HL-60 (cell line): ENCODE results near the gene TEKTIP1.
A peak's percentile ranks its signal among the peaks of the same experiment; 100 is the strongest.

Source experiments
- DNase-seq, 2 experiments: peaks; one replicate each; pipeline ENCODE4 v3.0.0-alpha.2; 2010 to 2020; ENCODE audit warnings: low read depth in 1 of 2, low spot score in 1 of 2
- H3K27ac ChIP-seq: fragments of 250-450 bp; sonication (Bioruptor Pico); replicated peaks from 2 replicates; pipeline ENCODE4 v1.5.1; 2020; ENCODE audit warnings: mild to moderate bottlenecking, moderate library complexity
- H3K27me3 ChIP-seq: fragments of 250-450 bp; sonication (Bioruptor Pico); 2 replicates; pipeline ENCODE4 v1.5.1; 2021; ENCODE audit warnings: mild to moderate bottlenecking, moderate library complexity; ENCODE audit not compliant: insufficient read depth, poor library complexity, severe bottlenecking
- H3K4me3 ChIP-seq: replicated peaks from 2 replicates; pipeline ENCODE4 v1.5.1; 2011; ENCODE audit warnings: mild to moderate bottlenecking, control low read depth, low read length; ENCODE audit not compliant: insufficient read depth
- CTCF ChIP-seq: IDR thresholded peaks from one replicate; pipeline ENCODE4 v1.5.1; 2011; ENCODE audit warnings: low read length, control low read depth, inconsistent platforms; ENCODE audit not compliant: insufficient read depth
- GABPA ChIP-seq: IDR thresholded peaks from 2 replicates; pipeline ENCODE4 v1.6.1; 2012; ENCODE audit warnings: low read depth
- POLR2AphosphoS5 ChIP-seq: IDR thresholded peaks from 2 replicates; pipeline ENCODE4 v1.6.1; 2012; ENCODE audit warnings: low read depth
- REST ChIP-seq: IDR thresholded peaks from 2 replicates; pipeline ENCODE4 v1.6.1; 2012; ENCODE audit warnings: low read depth; ENCODE audit not compliant: insufficient replicate concordance
- SPI1 ChIP-seq: IDR thresholded peaks from 2 replicates; pipeline ENCODE4 v1.6.1; 2012; ENCODE audit warnings: low read depth, mild to moderate bottlenecking, borderline replicate concordance
- long read RNA-seq: library from polyadenylated mRNA; unstranded; transcript quantifications from one replicate; pipeline ENCODE4 v2.0.0, GENCODE V29; 2020

TEKTIP1 gene
- long read RNA-seq: 0 reads

DNA sequence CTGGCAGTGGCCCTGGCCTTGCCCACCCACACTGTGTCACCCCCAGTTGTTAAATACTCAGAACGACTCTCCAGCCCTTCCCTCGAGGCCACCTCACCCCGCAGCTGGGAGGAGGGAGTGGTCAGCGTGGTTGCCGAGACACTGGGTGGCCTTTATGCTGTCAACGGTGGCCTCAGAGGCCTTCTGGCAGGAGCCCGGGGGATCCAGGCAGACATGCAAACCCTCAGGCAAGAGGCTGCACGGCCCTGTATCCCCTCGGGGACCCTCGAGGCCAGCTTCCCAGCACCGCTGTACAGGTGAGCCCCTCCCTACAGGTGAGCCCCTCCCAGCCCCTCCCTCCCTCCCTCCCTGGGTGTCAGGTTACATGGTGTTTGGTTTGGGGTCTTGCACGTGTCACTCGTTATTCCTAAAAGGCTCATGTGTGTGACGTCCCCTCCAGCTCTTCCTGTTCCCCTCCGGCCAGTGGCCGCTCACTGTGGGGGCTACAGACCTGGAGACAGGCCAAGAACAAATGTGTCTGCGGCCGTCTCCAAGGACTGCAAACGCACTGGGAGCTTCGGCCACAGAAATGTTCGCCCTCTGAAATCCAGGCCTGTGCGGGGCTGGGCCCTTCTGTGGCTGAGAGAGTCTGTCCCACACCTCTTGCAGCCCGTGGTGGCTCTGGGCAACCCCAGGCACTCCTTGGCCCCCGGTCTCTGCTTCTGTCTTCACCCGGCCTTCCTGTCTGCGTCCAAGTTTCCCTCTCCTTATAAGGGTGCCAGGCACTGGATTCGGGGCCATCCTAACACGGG, at the start of gene TEKTIP1:
Gene TEKTIP1, plus strand, starts transcription at position 210 of the 791 bp plus-strand sequence. Its CDS starts 4 bp downstream, at position 214.
- Histone ChIP-seq H3K27me3 (no peaks in the 10 kb centered on the region), H3K27ac (peak within 1 kb of the TSS; percentile 65), H3K4me3 (no peak within 1 kb of the TSS)
- TF ChIP-seq GABPA (no peak), REST (no peak), CTCF (no peak), SPI1 (no peak), POLR2AphosphoS5 (peak; percentile 38; the same call in 1 of the 2 replicates)
- no peak for DNase-seq

GRCh38 chr19:3491396-3492119, 47.4 kb upstream of the TEKTIP1 start:
- H3K27me3 ChIP-seq: no peaks in the 10 kb centered on the region
- no peak overlapping the region for H3K4me3 ChIP-seq
- H3K27ac ChIP-seq: no peak overlapping the region
- DNase-seq: no peak
- TF ChIP-seq REST (no peak), SPI1 (no peak), CTCF (no peak), POLR2AphosphoS5 (no peak), GABPA (no peak)

GRCh38 chr19:3492131-3492839, 46.7 kb upstream of the TEKTIP1 start:
- TF ChIP-seq CTCF (no peak), REST (no peak), POLR2AphosphoS5 (no peak), SPI1 (no peak), GABPA (no peak)
- DNase-seq: no peak
- no peak overlapping the region for H3K27ac ChIP-seq
- H3K27me3 ChIP-seq: no peaks in the 10 kb centered on the region
- no peak overlapping the region for H3K4me3 ChIP-seq
